Measurements from ENCODE around the gene RNF14. TPM values are rescaled to one million over a fixed set of nuclear protein-coding genes. Genes with fewer than 3 reads are reported as not detected.

The RNF14 gene
- total and polyA plus RNA-seq, 2 experiments from 2014 or later = 8.9 to 19.0 TPM

DNA sequence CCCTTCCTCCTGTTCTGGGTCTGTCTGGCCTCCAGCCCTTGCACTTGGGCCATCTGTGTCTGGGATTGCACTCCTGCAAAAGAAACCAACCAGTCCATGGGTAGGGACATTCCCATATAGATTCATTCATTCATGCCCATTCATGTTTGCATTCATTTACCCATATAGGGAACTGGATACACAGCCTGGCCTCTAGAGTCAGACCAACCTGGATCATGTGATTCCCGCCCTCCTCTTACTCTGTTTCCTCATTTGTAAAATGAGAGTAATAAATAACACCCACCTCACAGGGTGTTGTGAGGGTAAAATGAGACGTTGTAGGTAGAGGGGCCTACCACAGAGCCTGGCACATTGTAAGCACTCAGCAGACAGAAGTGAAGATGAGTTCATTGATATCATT, 19.4 kb upstream of the RNF14 start:
- no peaks in the 10 kb centered on the region for H3K36me3 Mint-ChIP-seq (ENCODE audit: low read depth)
- DNase-seq (ENCODE audit: low spot score) (no peak), ATAC-seq (no peak)
- H3K27ac Mint-ChIP-seq = no peak overlapping the region
- Histone ChIP-seq H2AFZ (no peak overlapping the region), H3K79me2 (replicated peaks; ENCODE audit: insufficient read depth) (no peaks in the 10 kb centered on the region), H3K4me2 (no peak overlapping the region), H4K20me1 (replicated peaks; ENCODE audit: insufficient read depth) (no peaks in the 10 kb centered on the region), H3K27me3 (ENCODE audit: insufficient read depth) (no peaks in the 10 kb centered on the region), H3K4me1 (ENCODE audit: insufficient read depth) (peaks cover 16% of the 10 kb centered on the region; the same call in 1 of the 2 replicates), H3K36me3 (ENCODE audit: insufficient read depth) (no peaks in the 10 kb centered on the region), H3K27ac (ENCODE audit: low read depth) (no peak overlapping the region), H3K4me3 (no peak overlapping the region), H3F3A (replicated peaks; ENCODE audit: low read depth) (peaks cover 4% of the 10 kb centered on the region; the same call in 1 of the 2 replicates), H3K9me2 (ENCODE audit: insufficient read depth) (no peaks in the 10 kb centered on the region)
- no peak overlapping the region for H3K4me3 Mint-ChIP-seq
- peaks cover 2% of the 10 kb centered on the region for H3K27me3 Mint-ChIP-seq (ENCODE audit: insufficient read depth, low read depth, poor library complexity)
- H3K4me1 Mint-ChIP-seq = peaks cover 31% of the 10 kb centered on the region
- TF ChIP-seq ZNF462 (CRISPR knock-in tag; IDR thresholded peaks at IDR 0.05) = no peak
- no peak for TF ChIP-seq STAT1 (IDR thresholded peaks at IDR 0.05; ENCODE audit: unreplicated experiment)
- TF ChIP-seq REST (IDR thresholded peaks at IDR 0.05; ENCODE audit: unreplicated experiment) = no peak
- TF ChIP-seq, protein P1, sequence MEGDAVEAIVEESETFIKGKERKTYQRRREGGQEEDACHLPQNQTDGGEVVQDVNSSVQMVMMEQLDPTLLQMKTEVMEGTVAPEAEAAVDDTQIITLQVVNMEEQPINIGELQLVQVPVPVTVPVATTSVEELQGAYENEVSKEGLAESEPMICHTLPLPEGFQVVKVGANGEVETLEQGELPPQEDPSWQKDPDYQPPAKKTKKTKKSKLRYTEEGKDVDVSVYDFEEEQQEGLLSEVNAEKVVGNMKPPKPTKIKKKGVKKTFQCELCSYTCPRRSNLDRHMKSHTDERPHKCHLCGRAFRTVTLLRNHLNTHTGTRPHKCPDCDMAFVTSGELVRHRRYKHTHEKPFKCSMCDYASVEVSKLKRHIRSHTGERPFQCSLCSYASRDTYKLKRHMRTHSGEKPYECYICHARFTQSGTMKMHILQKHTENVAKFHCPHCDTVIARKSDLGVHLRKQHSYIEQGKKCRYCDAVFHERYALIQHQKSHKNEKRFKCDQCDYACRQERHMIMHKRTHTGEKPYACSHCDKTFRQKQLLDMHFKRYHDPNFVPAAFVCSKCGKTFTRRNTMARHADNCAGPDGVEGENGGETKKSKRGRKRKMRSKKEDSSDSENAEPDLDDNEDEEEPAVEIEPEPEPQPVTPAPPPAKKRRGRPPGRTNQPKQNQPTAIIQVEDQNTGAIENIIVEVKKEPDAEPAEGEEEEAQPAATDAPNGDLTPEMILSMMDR (conservative IDR thresholded peaks at IDR 0.05; ENCODE audit: low read depth in 2 of 2) = no peak
- no peak for TF ChIP-seq EZH2 (IDR thresholded peaks at IDR 0.05; ENCODE audit: low read depth, unreplicated experiment)
- no peak for TF ChIP-seq NANOG (IDR thresholded peaks at IDR 0.05; ENCODE audit: borderline replicate concordance)
- no peak for TF ChIP-seq JUNB (IDR thresholded peaks at IDR 0.05; ENCODE audit: unreplicated experiment)
- no peaks in the 10 kb centered on the region for H3K9me3 Mint-ChIP-seq
